Measurements from ENCODE around the gene LARP6. TPM values are rescaled to one million over a fixed set of nuclear protein-coding genes. Genes with fewer than 3 reads are reported as not detected.
A peak's percentile ranks its signal among the peaks of the same experiment; 100 is the strongest.

The LARP6 gene
- total and polyA plus RNA-seq, 2 of the 13 experiments (the other 11 are each of a cell fraction or from before 2014, with no cell fraction given): 2.9 to 8.2 TPM

GRCh38 chr15:70854666-70854976, 664 bp upstream of the LARP6 start:
- intact Hi-C loops (cut with micrococcal nuclease; ENCODE audit: unreplicated experiment): no loop called here
- TF ChIP-seq ZKSCAN1 (IDR thresholded peaks at IDR 0.05; ENCODE audit: low read length): peak; percentile 85
- peak; percentile 93 for TF ChIP-seq ZNF3 (CRISPR knock-in tag; IDR thresholded peaks at IDR 0.05)
- no peak for TF ChIP-seq MEIS1 (CRISPR knock-in tag; IDR thresholded peaks at IDR 0.05; ENCODE audit: borderline replicate concordance)
- no peak for TF ChIP-seq ZNF317 (CRISPR knock-in tag; IDR thresholded peaks at IDR 0.05)
- peak; percentile 24; the same call in 1 of the 2 replicates for TF ChIP-seq STAG1 (CRISPR knock-in tag; IDR thresholded peaks at IDR 0.05)
- TF ChIP-seq ZNF18 (CRISPR knock-in tag; IDR thresholded peaks at IDR 0.05; ENCODE audit: insufficient replicate concordance): no peak

More at GRCh38 chr15:70854666-70854976, 664 bp upstream of the LARP6 start:
- FAIRE-seq (no peak), ATAC-seq (peak; percentile 19), DNase-seq (ENCODE audit: low spot score) (no peak)
- Histone ChIP-seq H3K79me2 (ENCODE audit: insufficient read depth, low read length) (no peaks in the 10 kb centered on the region), H4K20me1 (ENCODE audit: insufficient read depth, low read length) (no peaks in the 10 kb centered on the region), H3K4me1 (ENCODE audit: insufficient read depth, low read length) (peaks cover 25% of the 10 kb centered on the region), H3K9me3 (ENCODE audit: low read length) (no peaks in the 10 kb centered on the region), H2AFZ (ENCODE audit: low read length) (no peak overlapping the region), H3K36me3 (replicated peaks in 1 of 2; ENCODE audit: control insufficient read depth in 1 of 2, insufficient read depth in 2 of 2, low read length in 2 of 2) (no peaks in the 10 kb centered on the region), H3K4me2 (ENCODE audit: low read depth, low read length) (peak overlapping the region; percentile 98), H3K27ac (ENCODE audit: extremely low read length, insufficient read depth, low read length) (no peak overlapping the region), H3K9ac (ENCODE audit: insufficient read depth, low read depth, low read length) (peak overlapping the region; percentile 54; the same call in 1 of the 2 replicates), H3K4me3 (replicated peaks in 1 of 3; ENCODE audit: insufficient read depth in 1 of 3, low read depth in 2 of 3, low read length in 3 of 3) (peak overlapping the region; percentile 60 to 78 (median 64)), H3K27me3 (ENCODE audit: control insufficient read depth in 1 of 2, insufficient read depth in 2 of 2, low read length in 2 of 2) (peaks cover 0 to 17% of the 10 kb centered on the region in 2 experiments; a peak in 3 of 5 replicates)
- POLR2A ChIA-PET: interaction anchor here (1.4 to 6.3 kb wide), 3 partner anchors 9 to 22 kb away, joined by 5 to 69 read pairs (median 12); no protein-coding TSS in a partner anchor
- in situ Hi-C loops (cut with HindIII; ENCODE audit: extremely low pct_ligation_motif_present, low pct_unique_long_range_greater_than_20kb): no loop called here
- BruUV-seq (replicated peaks): no TSS peak
- WGBS (ENCODE audit: low lambda C conversion rate): 25% methylated on average over 4 of the region's 4 CpGs
- CTCF ChIA-PET (ENCODE audit: low intra/inter-chr PET ratio, low total read pairs): no interaction called here
